Activated naive CD4-positive, alpha-beta T cell treated with anti-CD3 and anti-CD28 coated beads, Interleukin-2, amount 50 U/mL, for 16 hours (primary cell): Measurements from ENCODE around the gene MRPL34.
"Not testable (repeated sequence)": the region's sequence is repeated elsewhere in the genome, so short reads cannot be mapped to it uniquely, and the experiment has no call there.

Experiments used
- DNase-seq: peaks from one replicate; pipeline ENCODE4 v3.0.0-alpha.2; 2020

Gene MRPL34

GRCh38 chr19:17286263-17286662, 19.4 kb upstream of the MRPL34 start:
- no peak for DNase-seq

GRCh38 chr19:17286752-17287151, 18.9 kb upstream of the MRPL34 start:
- no peak for DNase-seq

- peak; percentile 54 for DNase-seq
Observed at GRCh38 chr19:17289489-17289888, 16.2 kb upstream of the MRPL34 start.

GRCh38 chr19:17292301-17293074, 13.2 kb upstream of the MRPL34 start:
- DNase-seq, result peak; percentile 81

GRCh38 chr19:17293605-17294004, 12.1 kb upstream of the MRPL34 start:
- no peak for DNase-seq

GRCh38 chr19:17294051-17294891, 11.4 kb upstream of the MRPL34 start:
- DNase-seq, result peak; percentile 57

- DNase-seq, result not testable (repeated sequence)
Observed at GRCh38 chr19:17295551-17295950, 10.1 kb upstream of the MRPL34 start.

GRCh38 chr19:17296273-17296672, 9.4 kb upstream of the MRPL34 start:
- DNase-seq, result no peak

- no peak for DNase-seq
Observed at GRCh38 chr19:17296976-17297375, 8.7 kb upstream of the MRPL34 start.

- no peak for DNase-seq
Observed at GRCh38 chr19:17300992-17301619, 4.6 kb upstream of the MRPL34 start.

GRCh38 chr19:17302391-17303166, 3.1 kb upstream of the MRPL34 start:
- no peak for DNase-seq

- DNase-seq, result peak; percentile 94
Observed at GRCh38 chr19:17303167-17303939, 2.3 kb upstream of the MRPL34 start, which contains the start of gene ABHD8. Gene ABHD8 (minus strand): TSS chr19:17303425. CDS start chr19:17301616, 1,809 bp downstream.

- no peak for DNase-seq
Observed at GRCh38 chr19:17303940-17304267, 1.8 kb upstream of the MRPL34 start.

- DNase-seq, result no peak
Observed at GRCh38 chr19:17304386-17305215, 1.1 kb upstream of the MRPL34 start.

GRCh38 chr19:17305216-17305516, 506 bp upstream of the MRPL34 start:
- DNase-seq, result no peak

- no peak for DNase-seq
Observed at GRCh38 chr19:17306285-17306714, 628 bp downstream of the MRPL34 start.

- no peak for DNase-seq
Observed at GRCh38 chr19:17307876-17308377, 2.3 kb downstream of the MRPL34 start.

- peak; percentile 99 for DNase-seq
Observed at GRCh38 chr19:17309198-17309964, 3.7 kb downstream of the MRPL34 start, which contains the start of gene DDA1. Gene DDA1 (plus strand): TSS chr19:17309563. CDS start chr19:17309655, 92 bp downstream.

- DNase-seq, result no peak
Observed at GRCh38 chr19:17309965-17310461, 4.3 kb downstream of the MRPL34 start.
